Fibroblast of the aortic adventitia (primary cell): ENCODE data around the gene TNXB. TPM values are rescaled to one million over a fixed set of nuclear protein-coding genes. Genes with fewer than 3 reads are reported as not detected.

Experiments
- DNase-seq: peaks from one replicate; pipeline ENCODE4 v3.0.0-alpha.2; 2010; ENCODE audit warnings: low read depth
- H3K4me3 ChIP-seq: 2 replicates; pipeline ENCODE4 v1.5.1; 2011; ENCODE audit warnings: low read depth, mild to moderate bottlenecking, control low read depth, low read length, moderate library complexity
- total RNA-seq: library from RNA; depleted of rRNA; stranded (reverse); fragments of >200 nt; gene quantifications from 2 replicates; pipeline ENCODE4 v1.2.3, GENCODE V29; 2012; ENCODE audit warnings: low replicate concordance
- TF ChIP-seq, protein P1 (sequence below): IDR thresholded peaks from 2 replicates; pipeline ENCODE4 v1.5.1; 2011; ENCODE audit warnings: mild to moderate bottlenecking, low read length, control low read depth, inconsistent platforms; ENCODE audit not compliant: insufficient read depth

The TNXB gene
- total RNA-seq, 1 donor = 54.0 TPM

DNA sequence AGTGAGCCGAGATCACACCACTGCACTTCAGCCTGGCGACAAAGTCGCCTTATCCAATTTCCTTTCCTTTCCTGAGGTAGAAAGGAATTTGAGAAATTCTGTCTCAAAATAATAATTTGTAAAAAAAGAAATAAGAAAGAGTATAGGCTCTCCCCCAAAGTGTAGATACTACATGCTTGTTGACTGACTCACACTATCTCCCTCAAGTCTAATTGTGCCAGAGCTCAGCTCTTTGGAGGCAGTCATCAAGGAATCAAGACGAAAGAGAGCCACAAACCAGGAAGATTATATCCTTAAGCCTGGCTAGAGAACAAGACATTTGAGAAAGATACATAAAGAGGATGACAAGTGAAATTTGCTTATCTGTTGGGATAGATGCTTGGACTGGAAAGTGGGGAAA is 24.6 kb upstream of the TNXB start:
- peak; percentile 45 for DNase-seq
- no peak overlapping the region for H3K4me3 ChIP-seq
- TF ChIP-seq, protein P1, sequence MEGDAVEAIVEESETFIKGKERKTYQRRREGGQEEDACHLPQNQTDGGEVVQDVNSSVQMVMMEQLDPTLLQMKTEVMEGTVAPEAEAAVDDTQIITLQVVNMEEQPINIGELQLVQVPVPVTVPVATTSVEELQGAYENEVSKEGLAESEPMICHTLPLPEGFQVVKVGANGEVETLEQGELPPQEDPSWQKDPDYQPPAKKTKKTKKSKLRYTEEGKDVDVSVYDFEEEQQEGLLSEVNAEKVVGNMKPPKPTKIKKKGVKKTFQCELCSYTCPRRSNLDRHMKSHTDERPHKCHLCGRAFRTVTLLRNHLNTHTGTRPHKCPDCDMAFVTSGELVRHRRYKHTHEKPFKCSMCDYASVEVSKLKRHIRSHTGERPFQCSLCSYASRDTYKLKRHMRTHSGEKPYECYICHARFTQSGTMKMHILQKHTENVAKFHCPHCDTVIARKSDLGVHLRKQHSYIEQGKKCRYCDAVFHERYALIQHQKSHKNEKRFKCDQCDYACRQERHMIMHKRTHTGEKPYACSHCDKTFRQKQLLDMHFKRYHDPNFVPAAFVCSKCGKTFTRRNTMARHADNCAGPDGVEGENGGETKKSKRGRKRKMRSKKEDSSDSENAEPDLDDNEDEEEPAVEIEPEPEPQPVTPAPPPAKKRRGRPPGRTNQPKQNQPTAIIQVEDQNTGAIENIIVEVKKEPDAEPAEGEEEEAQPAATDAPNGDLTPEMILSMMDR = no peak

DNA sequence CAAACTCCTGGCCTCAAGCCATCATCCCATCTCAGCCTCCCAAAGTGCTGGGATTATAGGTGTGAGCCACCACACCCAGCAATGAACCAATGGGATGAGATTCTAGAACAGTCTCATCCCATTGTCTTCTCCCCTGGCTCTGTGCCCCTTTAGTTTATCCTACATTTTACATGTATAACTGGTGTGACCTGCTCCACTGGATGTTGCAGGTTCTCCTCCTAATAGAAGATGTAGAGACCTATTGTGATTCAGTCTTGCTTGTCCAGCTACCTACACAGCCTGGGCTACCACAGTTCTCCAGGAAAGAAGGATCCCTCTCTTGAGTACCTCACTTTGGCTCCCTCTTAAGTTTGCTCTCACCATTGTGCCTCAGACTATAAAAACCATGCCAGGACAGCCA is 23.0 kb upstream of the TNXB start:
- DNase-seq = no peak
- H3K4me3 ChIP-seq = no peak overlapping the region
- TF ChIP-seq, protein P1 = no peak

DNA sequence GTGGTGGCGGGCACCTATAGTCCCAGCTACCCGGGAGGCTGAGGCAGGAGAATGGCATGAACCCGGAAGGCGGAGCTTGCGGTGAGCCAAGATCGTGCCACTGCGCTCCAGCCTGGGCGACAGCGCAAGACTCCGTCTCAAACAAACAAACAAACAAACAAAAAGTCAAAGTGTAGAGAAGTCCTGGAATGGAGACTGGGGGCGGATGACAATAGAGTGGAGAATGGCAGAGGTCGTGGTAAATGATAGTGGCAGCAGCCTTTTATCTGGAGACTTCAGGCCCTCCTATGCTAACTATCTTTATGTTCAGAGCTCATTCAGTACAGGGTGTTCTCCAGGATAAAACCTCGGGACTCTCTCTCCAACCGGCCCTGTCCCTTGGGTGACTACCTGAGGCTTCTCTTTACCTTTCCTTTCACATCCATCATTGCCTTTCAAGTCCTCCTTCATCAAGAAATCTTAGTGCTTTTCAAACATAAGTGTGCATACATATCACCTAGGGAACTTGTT is 22.4 kb upstream of the TNXB start:
- DNase-seq = no peak
- TF ChIP-seq, protein P1 = no peak
- no peak overlapping the region for H3K4me3 ChIP-seq

DNA sequence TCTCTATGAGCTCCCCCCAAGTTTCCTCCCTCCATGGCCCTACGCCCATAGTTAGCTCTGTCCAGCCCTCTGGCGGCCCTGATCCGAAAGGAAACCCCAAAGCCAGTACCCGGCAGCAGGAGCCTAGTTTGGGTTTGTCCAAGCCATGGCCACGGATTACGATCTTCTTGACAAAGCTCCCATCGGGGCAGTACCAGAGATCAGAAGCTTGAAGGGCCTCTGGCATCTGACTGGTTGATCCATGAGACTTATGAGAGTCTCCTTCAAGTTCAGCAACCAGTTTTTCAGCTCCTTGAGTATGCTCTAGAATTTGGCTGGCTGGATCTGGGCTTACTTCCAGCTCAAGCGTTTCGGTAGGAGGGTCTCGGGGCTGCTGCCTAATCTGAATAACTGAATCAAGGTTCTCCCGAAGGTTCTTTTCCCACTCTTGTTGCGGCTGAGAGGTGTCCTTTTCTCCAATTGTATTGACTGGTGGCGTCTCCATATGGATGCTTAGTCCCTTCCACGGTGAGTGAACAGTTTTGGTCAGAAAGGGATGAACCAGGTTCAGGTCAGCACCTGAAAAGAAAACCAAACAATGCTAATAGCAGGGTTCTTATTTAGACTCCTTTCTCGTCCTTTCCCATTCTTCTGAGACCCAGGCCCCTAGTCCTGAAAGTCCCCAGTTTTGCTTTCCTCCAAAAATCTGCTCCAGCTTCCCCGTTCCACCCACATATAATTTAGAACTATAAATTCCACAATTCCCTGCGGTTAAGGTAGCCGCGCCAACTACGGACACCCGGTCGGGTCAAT is 20.4 kb upstream of the TNXB start:
- DNase-seq = no peak

DNA sequence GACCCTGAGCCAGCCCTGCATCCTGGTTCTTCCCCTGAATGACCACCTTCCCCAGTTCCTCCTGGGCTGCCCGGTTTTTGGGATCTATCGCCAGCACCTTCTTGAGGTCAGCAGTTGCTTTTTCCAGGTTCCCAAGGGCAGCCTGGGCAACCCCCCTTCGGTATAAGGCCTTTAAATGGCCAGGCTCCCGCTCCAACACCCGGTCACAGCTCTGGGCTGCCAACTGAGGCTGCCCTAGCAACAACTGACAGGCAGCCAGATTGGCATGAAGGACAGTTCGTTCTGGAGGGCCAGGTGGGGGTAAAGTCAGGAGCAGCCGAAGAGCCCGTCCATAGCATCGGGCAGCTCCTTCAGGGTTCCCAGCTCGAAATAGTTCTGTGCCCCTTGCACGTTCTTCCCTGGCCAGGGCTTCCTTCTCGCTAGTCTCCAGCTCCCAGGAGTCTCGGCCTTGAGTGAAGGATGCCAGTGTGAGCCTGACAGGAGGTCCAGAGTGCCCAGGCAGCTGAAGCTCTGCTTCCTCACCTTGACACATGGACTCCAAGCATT is 19.7 kb upstream of the TNXB start:
- no peak for DNase-seq
- TF ChIP-seq, protein P1 = no peak
- H3K4me3 ChIP-seq = peak overlapping the region; percentile 76

More for the DNA sequence above, 20.4 kb upstream of the TNXB start:
- TF ChIP-seq, protein P1 = no peak
- peak overlapping the region; percentile 76 for H3K4me3 ChIP-seq

DNA sequence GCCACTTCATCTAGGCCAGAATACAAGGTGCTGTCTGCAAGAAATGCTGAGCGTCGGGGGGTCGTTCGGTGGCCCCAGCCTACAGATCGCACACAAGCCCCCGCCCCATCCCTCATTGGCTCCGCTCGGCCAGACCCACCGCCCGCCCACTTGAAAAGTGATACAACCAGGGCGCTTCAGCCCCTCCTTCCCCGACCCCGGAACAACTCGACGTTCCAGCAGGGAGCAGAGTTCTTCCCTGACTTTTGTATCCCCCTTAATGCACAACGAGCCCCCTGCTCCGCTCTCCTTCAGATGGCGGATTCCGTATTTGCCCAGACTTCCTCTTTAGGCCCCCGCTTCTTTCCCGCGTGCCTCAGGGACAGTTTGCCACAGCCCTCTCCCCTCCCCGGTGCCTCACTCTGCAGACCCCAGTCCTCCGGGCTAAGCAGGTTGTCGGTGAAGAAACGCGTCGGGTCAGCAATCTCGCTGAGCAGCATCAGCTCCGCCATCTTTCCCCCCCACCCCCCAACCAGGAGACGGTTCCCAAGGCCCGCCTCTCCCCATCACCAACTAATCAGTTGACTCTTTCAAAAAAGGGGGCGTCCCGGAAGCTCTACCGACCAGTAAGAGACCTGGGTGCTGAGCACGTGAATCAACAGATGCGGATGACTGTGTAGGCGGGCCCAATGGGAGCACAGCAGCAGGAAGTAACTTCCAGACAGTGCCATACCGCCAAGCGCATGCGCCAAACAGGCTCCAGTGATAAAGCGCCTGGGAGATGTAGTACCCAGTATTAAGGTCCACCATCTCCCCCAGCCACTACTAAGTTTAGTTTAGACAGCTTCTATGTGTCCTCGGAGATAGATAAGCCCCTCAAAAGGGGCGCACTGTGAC is 18.8 kb upstream of the TNXB start, which contains the start of gene ATF6B:
TSS of gene ATF6B (minus strand) at position 530 of the 876 bp plus-strand sequence. CDS start at position 491, 39 bp downstream.
- peak; percentile 100 for DNase-seq
- H3K4me3 ChIP-seq = peak within 1 kb of the TSS; percentile 99
- TF ChIP-seq, protein P1 = no peak
